ENCODE measurements around the gene RASA1. TPM values are rescaled to one million over a fixed set of nuclear protein-coding genes. Genes with fewer than 3 reads are reported as not detected.

The RASA1 gene
- total RNA-seq, 1 donor, result 18.0 TPM

DNA sequence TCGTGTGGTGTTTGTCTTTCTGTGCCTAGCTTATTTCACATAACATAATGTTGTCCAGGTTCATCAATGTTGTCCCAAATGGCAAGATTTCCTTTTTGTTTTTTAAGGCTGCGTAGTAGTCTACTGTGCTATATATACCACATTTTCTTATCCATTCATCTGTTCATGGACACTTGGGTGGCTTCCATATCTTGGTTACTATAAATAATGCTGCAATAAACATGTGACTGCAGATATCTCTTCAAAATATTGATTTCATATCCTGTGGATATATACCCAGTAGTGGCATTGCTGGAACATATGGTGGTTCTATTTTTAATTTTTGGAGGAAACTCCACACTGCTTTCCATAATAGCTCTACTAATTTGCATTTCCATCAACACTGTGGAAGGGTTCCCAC, 170.5 kb downstream of the RASA1 start:
- no peak for DNase-seq (ENCODE audit: low read depth in 2 of 3, low spot score in 2 of 3)

Small RNAs within 50 kb of the gene (small RNA-seq; reads per million reads assigned to genes)
- gene RN7SL629P (not detected), gene RNU6-606P (not detected), gene RNU6-727P (not detected)

Other genes starting within 250 kb of the RASA1 start
- 95.1 TPM for gene CCNH, start 145.0 kb downstream of the RASA1 start, total RNA-seq

Data from hematopoietic multipotent progenitor cell (in vitro differentiated cells).